ENCODE measurements around the gene TMEM131. TPM values are rescaled to one million over a fixed set of nuclear protein-coding genes. Genes with fewer than 3 reads are reported as not detected.

Gene TMEM131
- total RNA-seq, 2 donors from 2014 or later = 20.0 to 21.4 TPM

GRCh38 chr2:97979904-97980303, 15.8 kb downstream of the TMEM131 start:
- no peak overlapping the region for H3K27ac ChIP-seq
- H3K9me3 ChIP-seq = no peaks in the 10 kb centered on the region
- DNase-seq (no peak), ATAC-seq (no peak)
- 91 to 95% methylated on average over 2 of the region's 2 CpGs for WGBS, 2 donors
- TF ChIP-seq, protein P1, sequence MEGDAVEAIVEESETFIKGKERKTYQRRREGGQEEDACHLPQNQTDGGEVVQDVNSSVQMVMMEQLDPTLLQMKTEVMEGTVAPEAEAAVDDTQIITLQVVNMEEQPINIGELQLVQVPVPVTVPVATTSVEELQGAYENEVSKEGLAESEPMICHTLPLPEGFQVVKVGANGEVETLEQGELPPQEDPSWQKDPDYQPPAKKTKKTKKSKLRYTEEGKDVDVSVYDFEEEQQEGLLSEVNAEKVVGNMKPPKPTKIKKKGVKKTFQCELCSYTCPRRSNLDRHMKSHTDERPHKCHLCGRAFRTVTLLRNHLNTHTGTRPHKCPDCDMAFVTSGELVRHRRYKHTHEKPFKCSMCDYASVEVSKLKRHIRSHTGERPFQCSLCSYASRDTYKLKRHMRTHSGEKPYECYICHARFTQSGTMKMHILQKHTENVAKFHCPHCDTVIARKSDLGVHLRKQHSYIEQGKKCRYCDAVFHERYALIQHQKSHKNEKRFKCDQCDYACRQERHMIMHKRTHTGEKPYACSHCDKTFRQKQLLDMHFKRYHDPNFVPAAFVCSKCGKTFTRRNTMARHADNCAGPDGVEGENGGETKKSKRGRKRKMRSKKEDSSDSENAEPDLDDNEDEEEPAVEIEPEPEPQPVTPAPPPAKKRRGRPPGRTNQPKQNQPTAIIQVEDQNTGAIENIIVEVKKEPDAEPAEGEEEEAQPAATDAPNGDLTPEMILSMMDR (IDR thresholded peaks at IDR 0.05) = no peak
- TF ChIP-seq POLR2A (IDR thresholded peaks at IDR 0.05) = no peak
- H3K4me1 ChIP-seq = peaks cover 15% of the 10 kb centered on the region
- no peaks in the 10 kb centered on the region for H3K27me3 ChIP-seq
- peaks cover 0 to 3% of the 10 kb centered on the region in 2 donors for H3K36me3 ChIP-seq (replicated peaks in 1 of 2; ENCODE audit: insufficient read depth in 1 of 2, low read depth in 2 of 2)
- intact Hi-C loops (cut with DNase I) = no loop called here
- H3K4me3 ChIP-seq = no peak overlapping the region

DNA sequence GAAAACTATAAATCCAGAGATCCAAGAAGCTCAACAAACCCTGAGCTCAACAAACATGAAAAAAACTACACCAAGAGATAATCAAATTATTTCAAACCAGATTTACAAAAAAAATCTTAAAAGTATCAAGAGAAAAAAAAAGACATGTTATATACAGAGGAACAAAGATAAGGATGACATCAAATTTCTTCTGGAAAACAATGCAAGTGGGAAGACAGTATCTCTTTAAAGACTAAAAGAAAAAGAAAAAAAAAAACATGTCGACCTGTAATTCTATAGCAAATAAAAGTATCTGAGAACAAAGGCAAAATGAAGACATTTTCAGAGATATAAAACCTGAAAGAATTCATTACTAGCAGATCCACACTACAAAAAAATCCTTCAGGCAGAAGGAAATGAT, 21.3 kb downstream of the TMEM131 start:
- no peak for ATAC-seq
- Histone ChIP-seq H3K9me3 (peaks cover 0 to 6% (median 0%) of the 10 kb centered on the region in 3 donors), H3K27me3 (no peaks in the 10 kb centered on the region), H3K27ac (no peak overlapping the region), H3K4me3 (no peak overlapping the region), H3K36me3 (replicated peaks in 1 of 2; ENCODE audit: insufficient read depth in 1 of 2, low read depth in 2 of 2) (no peaks in the 10 kb centered on the region), H3K4me1 (peaks cover 26% of the 10 kb centered on the region)
- no peak for DNase-seq
- intact Hi-C loops (cut with DNase I) = no loop called here
- 90 to 98% methylated on average over 1 of the region's 1 CpG for WGBS, 2 donors
- TF ChIP-seq, protein P1 (IDR thresholded peaks at IDR 0.05) = no peak
- no peak for TF ChIP-seq POLR2A (IDR thresholded peaks at IDR 0.05)

- H3K36me3 ChIP-seq (replicated peaks in 1 of 2; ENCODE audit: insufficient read depth in 1 of 2, low read depth in 2 of 2) = no peaks in the 10 kb centered on the region
- H3K27me3 ChIP-seq = no peaks in the 10 kb centered on the region
- ATAC-seq (peak; percentile 56), DNase-seq (peak in 2 of 4 donors; percentile 10 to 28)
- WGBS, 2 donors = 34 to 39% methylated on average over 5 of the region's 5 CpGs
- no peak for TF ChIP-seq POLR2A (IDR thresholded peaks at IDR 0.05)
- TF ChIP-seq, protein P1 (IDR thresholded peaks at IDR 0.05) = no peak
- peaks cover 63% of the 10 kb centered on the region for H3K4me1 ChIP-seq
- intact Hi-C loops (cut with DNase I) = no loop called here
- H3K27ac ChIP-seq = peak overlapping the region in 2 of 4 donors; percentile 10 to 32
- H3K9me3 ChIP-seq = peaks cover 0 to 6% (median 0%) of the 10 kb centered on the region in 3 donors
- H3K4me3 ChIP-seq = no peak overlapping the region
Measured at GRCh38 chr2:97970293-97971060, 25.3 kb downstream of the TMEM131 start.

DNA sequence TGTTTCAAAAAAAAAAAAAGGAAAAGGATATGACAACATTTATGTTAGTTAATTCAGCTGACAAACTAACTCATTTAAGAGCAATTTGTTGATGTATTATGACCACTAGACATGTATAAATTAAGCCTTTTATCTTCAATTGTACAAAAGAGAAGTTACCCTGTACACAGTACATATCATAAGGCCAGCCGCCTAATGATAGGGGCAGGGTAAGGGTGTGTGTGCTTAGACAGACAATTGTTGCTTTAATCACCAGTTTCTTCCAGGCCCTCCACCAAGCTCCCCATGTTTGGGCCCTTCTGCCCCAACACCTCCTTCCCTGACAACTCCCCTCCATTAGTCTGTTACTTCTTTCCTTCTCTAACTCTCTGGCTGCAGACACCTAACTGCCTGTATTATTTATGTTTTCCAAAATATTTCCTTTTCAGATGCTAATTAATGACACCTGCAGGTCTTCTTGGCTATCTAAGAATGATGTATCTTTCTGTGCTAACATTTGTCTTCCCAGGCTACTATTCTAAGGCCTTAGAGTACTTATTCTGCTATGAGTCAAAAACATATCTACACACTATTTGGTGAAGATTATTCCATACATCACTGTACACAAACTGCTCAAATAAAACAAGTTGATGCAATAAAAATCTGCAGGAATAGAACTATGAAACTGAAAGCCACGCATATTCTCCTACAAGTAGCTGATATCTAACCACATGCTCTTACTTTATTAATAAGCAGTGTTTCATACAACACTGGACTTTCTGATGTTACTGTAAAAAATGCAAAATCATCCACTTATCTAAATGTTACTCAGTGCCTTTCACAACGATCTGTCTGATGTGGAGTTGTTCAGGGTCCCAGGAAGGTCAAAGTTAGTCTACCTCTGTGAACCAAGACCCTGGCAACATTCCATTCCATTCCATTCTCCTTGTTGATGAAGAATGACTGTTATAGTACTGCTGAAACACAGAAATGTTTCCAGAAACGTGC, 26.4 kb downstream of the TMEM131 start:
- no peaks in the 10 kb centered on the region for H3K27me3 ChIP-seq
- no peak for DNase-seq
- 35 to 38% methylated on average over 4 of the region's 4 CpGs for WGBS, 2 donors
- H3K4me1 ChIP-seq = peaks cover 74% of the 10 kb centered on the region
- H3K9me3 ChIP-seq = peaks cover 0 to 6% (median 0%) of the 10 kb centered on the region in 3 donors
- H3K4me3 ChIP-seq = no peak overlapping the region
- TF ChIP-seq, protein P1 (IDR thresholded peaks at IDR 0.05) = no peak
- no peak for TF ChIP-seq POLR2A (IDR thresholded peaks at IDR 0.05)
- H3K27ac ChIP-seq = peak overlapping the region in 1 of 4 donors; percentile 32
- ATAC-seq = no peak
- intact Hi-C loops (cut with DNase I) = no loop called here
- no peaks in the 10 kb centered on the region for H3K36me3 ChIP-seq (replicated peaks in 1 of 2; ENCODE audit: insufficient read depth in 1 of 2, low read depth in 2 of 2)
